Measurements from ENCODE around the gene SLIT1.

The SLIT1 gene

GRCh38 chr10:97136756-97137155 lies 49.0 kb downstream of the SLIT1 start:
- H3K4me1 ChIP-seq (ENCODE audit: insufficient read depth, low read length, severe bottlenecking) = peaks cover 30% of the 10 kb centered on the region
- TF ChIP-seq EZH2 (IDR thresholded peaks at IDR 0.05; ENCODE audit: borderline replicate concordance, low read length) = no peak

GRCh38 chr10:97135464-97135863 lies 50.3 kb downstream of the SLIT1 start:
- Histone ChIP-seq H2AFZ (ENCODE audit: low read length) (no peak overlapping the region), H3K27me3 (ENCODE audit: insufficient read depth, low read length) (no peaks in the 10 kb centered on the region), H3K9me2 (ENCODE audit: low read depth, low read length) (no peaks in the 10 kb centered on the region), H3F3A (ENCODE audit: insufficient read depth, low read length) (no peaks in the 10 kb centered on the region), H3K9ac (ENCODE audit: low read length) (no peak overlapping the region), H3K4me2 (ENCODE audit: low read length) (no peak overlapping the region), H3K4me1 (ENCODE audit: insufficient read depth, low read length, severe bottlenecking) (peaks cover 21% of the 10 kb centered on the region), H3K4me3 (ENCODE audit: low read depth, low read length, poor library complexity, severe bottlenecking) (no peak overlapping the region), H3K36me3 (ENCODE audit: insufficient read depth, low read length) (no peaks in the 10 kb centered on the region), H3K79me2 (ENCODE audit: insufficient read depth, low read length) (no peaks in the 10 kb centered on the region), H4K20me1 (ENCODE audit: insufficient read depth, low read length) (no peaks in the 10 kb centered on the region), H3K27ac (ENCODE audit: low read depth, low read length, poor library complexity, severe bottlenecking) (no peak overlapping the region), H3K9me3 (ENCODE audit: low read length) (no peaks in the 10 kb centered on the region)
- no peak for TF ChIP-seq EZH2 (IDR thresholded peaks at IDR 0.05; ENCODE audit: borderline replicate concordance, low read length)
- TF ChIP-seq CTCF (IDR thresholded peaks at IDR 0.05; ENCODE audit: low read length) = no peak

More at GRCh38 chr10:97136756-97137155, 49.0 kb downstream of the SLIT1 start:
- Histone ChIP-seq H3K27me3 (ENCODE audit: insufficient read depth, low read length) (no peaks in the 10 kb centered on the region), H3K4me2 (ENCODE audit: low read length) (no peak overlapping the region), H2AFZ (ENCODE audit: low read length) (no peak overlapping the region), H3K36me3 (ENCODE audit: insufficient read depth, low read length) (no peaks in the 10 kb centered on the region), H3K9ac (ENCODE audit: low read length) (no peak overlapping the region), H3F3A (ENCODE audit: insufficient read depth, low read length) (no peaks in the 10 kb centered on the region), H3K4me3 (ENCODE audit: low read depth, low read length, poor library complexity, severe bottlenecking) (no peak overlapping the region), H3K9me3 (ENCODE audit: low read length) (no peaks in the 10 kb centered on the region), H4K20me1 (ENCODE audit: insufficient read depth, low read length) (no peaks in the 10 kb centered on the region), H3K79me2 (ENCODE audit: insufficient read depth, low read length) (no peaks in the 10 kb centered on the region), H3K27ac (ENCODE audit: low read depth, low read length, poor library complexity, severe bottlenecking) (no peak overlapping the region), H3K9me2 (ENCODE audit: low read depth, low read length) (no peaks in the 10 kb centered on the region)

- no peaks in the 10 kb centered on the region for H3K9me2 ChIP-seq (ENCODE audit: low read depth, low read length)
- H3K4me2 ChIP-seq (ENCODE audit: low read length) = no peak overlapping the region
Measured at GRCh38 chr10:97134983-97135382, 50.8 kb downstream of the SLIT1 start.

More at GRCh38 chr10:97134983-97135382, 50.8 kb downstream of the SLIT1 start:
- Histone ChIP-seq H3K79me2 (ENCODE audit: insufficient read depth, low read length) (no peaks in the 10 kb centered on the region), H3K9ac (ENCODE audit: low read length) (no peak overlapping the region), H3K27me3 (ENCODE audit: insufficient read depth, low read length) (no peaks in the 10 kb centered on the region), H3K4me3 (ENCODE audit: low read depth, low read length, poor library complexity, severe bottlenecking) (no peak overlapping the region), H3K27ac (ENCODE audit: low read depth, low read length, poor library complexity, severe bottlenecking) (no peak overlapping the region), H2AFZ (ENCODE audit: low read length) (no peak overlapping the region), H3K36me3 (ENCODE audit: insufficient read depth, low read length) (no peaks in the 10 kb centered on the region), H3K4me1 (ENCODE audit: insufficient read depth, low read length, severe bottlenecking) (peaks cover 16% of the 10 kb centered on the region), H3K9me3 (ENCODE audit: low read length) (no peaks in the 10 kb centered on the region), H4K20me1 (ENCODE audit: insufficient read depth, low read length) (no peaks in the 10 kb centered on the region), H3F3A (ENCODE audit: insufficient read depth, low read length) (no peaks in the 10 kb centered on the region)
- no peak for TF ChIP-seq EZH2 (IDR thresholded peaks at IDR 0.05; ENCODE audit: borderline replicate concordance, low read length)
- no peak for TF ChIP-seq CTCF (IDR thresholded peaks at IDR 0.05; ENCODE audit: low read length)
